GM18517 (cell line): ENCODE results near the gene ARMC3.
"Not testable (repeated sequence)": the region's sequence is repeated elsewhere in the genome, so short reads cannot be mapped to it uniquely, and the experiment has no call there.

Experiments
- ATAC-seq: cut with Tn5 transposase; IDR thresholded peaks from one replicate; pipeline ENCODE4 v1.9.1; 2021; ENCODE audit warnings: mild to moderate bottlenecking, moderate library complexity; ENCODE audit not compliant: unreplicated experiment

Gene ARMC3

GRCh38 chr10:22927661-22928403 is at the start of gene ARMC3:
Gene ARMC3, plus strand, starts transcription at chr10:22928053. Its CDS starts 3,944 bp downstream, at chr10:22931997.
- ATAC-seq: peak; percentile 84

GRCh38 chr10:22891797-22892196 is 36.1 kb upstream of the ARMC3 start:
- no peak for ATAC-seq

- no peak for ATAC-seq
Measured at GRCh38 chr10:22893781-22894180, 34.1 kb upstream of the ARMC3 start.

- no peak for ATAC-seq
Measured at GRCh38 chr10:22894714-22895113, 33.1 kb upstream of the ARMC3 start.

GRCh38 chr10:22895252-22895651 is 32.6 kb upstream of the ARMC3 start:
- no peak for ATAC-seq

GRCh38 chr10:22897371-22897770 is 30.5 kb upstream of the ARMC3 start:
- no peak for ATAC-seq

- no peak for ATAC-seq
Measured at GRCh38 chr10:22899307-22899706, 28.5 kb upstream of the ARMC3 start.

- ATAC-seq: no peak
Measured at GRCh38 chr10:22899775-22900174, 28.1 kb upstream of the ARMC3 start.

- no peak for ATAC-seq
Measured at GRCh38 chr10:22900841-22901601, 26.8 kb upstream of the ARMC3 start.

GRCh38 chr10:22902147-22902546 is 25.7 kb upstream of the ARMC3 start:
- ATAC-seq: not testable (repeated sequence)

- ATAC-seq: no peak
Measured at GRCh38 chr10:22903694-22904093, 24.2 kb upstream of the ARMC3 start.

- no peak for ATAC-seq
Measured at GRCh38 chr10:22906767-22907166, 21.1 kb upstream of the ARMC3 start.

GRCh38 chr10:22908837-22909236 is 19.0 kb upstream of the ARMC3 start:
- ATAC-seq: no peak

GRCh38 chr10:22909673-22910072 is 18.2 kb upstream of the ARMC3 start:
- ATAC-seq: not testable (repeated sequence)

- no peak for ATAC-seq
Measured at GRCh38 chr10:22911067-22911466, 16.8 kb upstream of the ARMC3 start.

GRCh38 chr10:22911889-22912762 is 15.7 kb upstream of the ARMC3 start:
- no peak for ATAC-seq

GRCh38 chr10:22912763-22913384 is 15.0 kb upstream of the ARMC3 start:
- no peak for ATAC-seq

- no peak for ATAC-seq
Measured at GRCh38 chr10:22913474-22914092, 14.3 kb upstream of the ARMC3 start.

- no peak for ATAC-seq
Measured at GRCh38 chr10:22915314-22915713, 12.5 kb upstream of the ARMC3 start.

GRCh38 chr10:22925088-22925487 is 2.8 kb upstream of the ARMC3 start:
- ATAC-seq: no peak
